Measurements from ENCODE around the gene COMMD9. TPM values are rescaled to one million over a fixed set of nuclear protein-coding genes. Genes with fewer than 3 reads are reported as not detected.

Gene COMMD9
- total and polyA plus RNA-seq, 2 of the 8 experiments (the other 6 are each of a cell fraction or from before 2014, with no cell fraction given), result 42.5 to 49.1 TPM

- TF ChIP-seq FOSL1 (IDR thresholded peaks at IDR 0.05; ENCODE audit: insufficient read depth, low read depth, low read length), result no peak
- TF ChIP-seq GABPA (IDR thresholded peaks at IDR 0.05; ENCODE audit: borderline replicate concordance, insufficient read depth, low read length), result no peak
- no peak for TF ChIP-seq EZH2 (IDR thresholded peaks at IDR 0.05; ENCODE audit: low read depth, low read length, severe bottlenecking)
- no peak for TF ChIP-seq USF2 (IDR thresholded peaks at IDR 0.05; ENCODE audit: low read length)
- TF ChIP-seq CHD7 (IDR thresholded peaks at IDR 0.05; ENCODE audit: insufficient replicate concordance, low read length), result no peak
- TF ChIP-seq SP2 (IDR thresholded peaks at IDR 0.05; ENCODE audit: low read length), result no peak
Observed at GRCh38 chr11:36249246-36249645, 40.0 kb downstream of the COMMD9 start (continued).

All from H1 (cell line).